SKM-1 treated with dmso at 0.1 percent for 144 hours (cell line): Measurements from ENCODE around the gene ZNF710.

Experiments
- DNase-seq: peaks from one replicate; lab custom pipeline; 2025; ENCODE audit not compliant: unreplicated experiment; lab: John Stamatoyannopoulos, UW

The ZNF710 gene

GRCh38 chr15:90076716-90077115 lies 75.6 kb downstream of the ZNF710 start:
- DNase-seq = no peak

- DNase-seq = no peak
Measured at GRCh38 chr15:90078965-90079364, 77.8 kb downstream of the ZNF710 start.

GRCh38 chr15:90079619-90080457 lies 78.7 kb downstream of the ZNF710 start:
- no peak for DNase-seq

DNA sequence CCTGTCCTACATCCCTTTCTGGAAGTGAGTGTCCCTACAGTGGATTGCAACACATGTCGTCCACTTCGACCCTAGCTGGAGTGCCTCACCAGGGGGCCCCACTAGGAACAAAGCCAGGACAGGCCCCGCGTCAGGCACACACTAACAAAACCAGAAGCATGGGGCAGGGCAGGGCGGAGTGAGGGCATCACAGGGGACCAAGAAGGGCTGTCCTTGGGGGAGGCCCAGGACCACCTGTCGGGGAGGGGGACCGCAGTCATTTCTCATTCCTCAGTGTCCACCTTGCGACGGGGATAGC lies 79.3 kb downstream of the ZNF710 start:
- no peak for DNase-seq

DNA sequence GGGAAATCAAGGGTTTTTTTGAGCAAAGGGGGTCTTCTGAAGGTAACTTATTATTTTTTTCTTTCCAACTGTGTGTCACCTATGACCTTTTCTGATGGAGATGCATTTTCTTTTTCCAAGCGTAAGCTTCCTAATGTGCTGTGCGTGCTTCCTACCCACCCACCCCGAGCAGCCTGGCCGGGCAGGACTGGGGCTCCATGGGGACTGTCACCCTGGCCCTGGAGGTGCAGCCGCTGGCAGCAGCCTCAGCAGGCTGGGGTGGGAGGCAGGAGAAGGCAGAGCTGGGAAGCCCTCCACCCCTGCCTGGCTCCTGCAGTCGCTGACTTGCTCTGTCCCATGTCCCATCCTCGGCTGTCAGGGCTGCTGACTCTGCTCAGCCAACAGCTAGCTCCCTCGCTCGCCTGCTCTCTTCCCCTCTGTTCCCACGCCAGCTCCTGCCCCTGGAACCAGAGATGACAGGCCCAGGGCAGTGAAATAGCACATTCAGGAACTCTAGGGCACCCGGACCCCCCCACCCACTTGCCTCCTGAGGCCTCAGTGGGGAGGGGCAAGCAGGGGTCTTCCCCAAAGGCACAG lies 79.8 kb downstream of the ZNF710 start:
- no peak for DNase-seq

GRCh38 chr15:90082140-90082715 lies 81.1 kb downstream of the ZNF710 start:
- DNase-seq = no peak

- no peak for DNase-seq
Measured at GRCh38 chr15:90083419-90083818, 82.3 kb downstream of the ZNF710 start.

DNA sequence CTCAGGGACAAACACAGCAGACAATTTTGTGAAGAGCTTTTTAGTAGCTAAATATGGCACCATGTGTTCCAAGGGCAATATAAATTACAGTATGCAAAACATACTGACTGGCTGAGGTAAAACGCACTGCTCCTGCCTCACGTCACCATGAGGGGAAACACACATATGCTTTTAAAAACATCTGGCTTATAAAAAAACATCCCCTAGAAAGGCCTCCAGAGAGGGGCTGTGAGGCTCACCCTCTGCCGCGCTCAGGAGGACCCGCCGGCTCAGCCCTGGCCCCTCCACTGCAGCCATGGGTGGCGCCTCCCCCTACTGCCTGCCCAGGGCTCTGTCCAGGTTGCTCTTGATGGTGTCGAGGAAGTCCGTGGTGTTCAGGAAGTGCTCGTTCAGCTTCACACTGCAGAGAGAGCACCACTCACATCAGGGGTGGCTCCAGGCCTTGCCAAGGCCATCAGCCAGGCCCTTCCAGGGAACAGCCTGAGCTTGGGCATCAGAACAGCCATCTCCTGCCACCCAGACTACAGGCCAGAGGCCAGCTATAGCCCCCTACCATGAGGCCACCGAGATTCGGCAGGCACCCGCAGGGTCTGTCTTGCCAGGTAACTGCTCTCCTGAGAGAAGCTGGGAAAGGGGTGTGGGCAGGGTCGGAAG lies 83.0 kb downstream of the ZNF710 start:
- DNase-seq = no peak

DNA sequence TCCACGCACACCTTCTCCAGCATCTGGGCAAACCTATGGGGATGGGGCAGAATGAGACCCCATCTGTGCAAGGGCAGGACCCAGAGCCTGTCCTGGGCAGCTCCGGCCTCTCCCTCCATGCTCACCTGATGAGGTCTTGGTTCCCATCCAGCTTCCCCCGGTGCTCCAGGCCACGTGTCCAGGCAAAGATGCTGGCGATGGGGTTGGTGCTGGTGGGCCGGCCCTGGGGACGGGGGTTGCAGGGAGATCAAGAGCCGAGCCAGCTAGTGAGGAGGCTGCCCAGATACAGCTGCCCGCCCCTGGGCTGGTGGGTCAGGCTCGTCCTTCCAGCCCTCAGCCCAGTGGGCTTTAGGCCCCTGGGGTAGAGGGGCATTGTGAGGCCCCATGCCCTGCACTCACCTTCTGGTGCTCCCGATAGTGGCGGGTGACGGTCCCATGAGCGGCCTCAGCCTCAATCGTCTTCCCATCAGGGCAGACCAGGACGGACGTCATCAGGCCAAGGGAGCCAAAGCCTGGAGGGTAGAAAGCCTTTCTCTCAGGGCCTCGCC lies 83.8 kb downstream of the ZNF710 start:
- no peak for DNase-seq

DNA sequence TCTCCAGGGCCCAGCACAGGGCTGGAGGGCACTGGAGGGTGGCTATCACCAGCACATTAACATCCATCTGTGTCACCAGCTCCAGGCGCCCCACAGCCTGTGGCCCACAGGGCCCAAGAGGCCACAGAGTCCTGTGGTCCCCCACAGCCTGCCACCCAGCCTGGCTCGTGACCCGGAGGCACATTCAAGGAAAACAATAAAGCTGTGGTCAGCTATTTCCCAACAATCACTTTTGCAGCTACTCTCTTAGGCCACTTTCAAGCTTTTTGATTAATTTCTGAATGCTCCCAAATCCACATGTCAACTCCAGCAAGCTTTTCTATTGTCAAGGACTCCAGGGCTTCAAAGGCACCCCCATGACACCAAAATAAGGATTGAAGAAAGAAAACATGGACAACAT lies 84.4 kb downstream of the ZNF710 start:
- no peak for DNase-seq

- DNase-seq = peak; percentile 16
Measured at GRCh38 chr15:90086868-90087268, 85.7 kb downstream of the ZNF710 start.

- DNase-seq = peak; percentile 12
Measured at GRCh38 chr15:90087454-90088154, 86.5 kb downstream of the ZNF710 start.

GRCh38 chr15:90090226-90090848 lies 89.2 kb downstream of the ZNF710 start:
- DNase-seq = no peak

GRCh38 chr15:90091156-90091931 lies 90.2 kb downstream of the ZNF710 start:
- DNase-seq = no peak

DNA sequence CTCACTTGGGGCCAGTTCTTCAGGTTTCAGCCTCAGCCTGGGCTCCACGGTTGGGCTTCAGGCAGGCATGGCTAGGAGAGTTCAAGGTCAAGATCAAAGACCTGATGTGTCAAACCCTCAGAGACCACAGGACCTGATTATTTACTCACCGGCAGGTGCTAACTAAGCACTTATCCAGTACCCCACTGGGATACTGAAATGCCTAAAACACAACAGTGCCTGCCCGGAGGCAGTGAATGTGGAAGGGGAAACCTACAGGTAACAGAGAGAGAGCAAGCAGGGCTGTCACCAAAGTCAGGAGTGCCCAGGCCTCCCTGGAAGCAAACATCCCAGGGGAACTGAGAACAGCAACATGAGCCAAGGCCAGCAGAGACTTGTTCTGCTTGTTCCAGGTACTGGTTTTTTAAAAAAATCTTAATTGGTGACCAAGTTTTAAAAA lies 94.4 kb downstream of the ZNF710 start:
- DNase-seq = no peak

GRCh38 chr15:90097475-90097874 lies 96.4 kb downstream of the ZNF710 start:
- no peak for DNase-seq

DNA sequence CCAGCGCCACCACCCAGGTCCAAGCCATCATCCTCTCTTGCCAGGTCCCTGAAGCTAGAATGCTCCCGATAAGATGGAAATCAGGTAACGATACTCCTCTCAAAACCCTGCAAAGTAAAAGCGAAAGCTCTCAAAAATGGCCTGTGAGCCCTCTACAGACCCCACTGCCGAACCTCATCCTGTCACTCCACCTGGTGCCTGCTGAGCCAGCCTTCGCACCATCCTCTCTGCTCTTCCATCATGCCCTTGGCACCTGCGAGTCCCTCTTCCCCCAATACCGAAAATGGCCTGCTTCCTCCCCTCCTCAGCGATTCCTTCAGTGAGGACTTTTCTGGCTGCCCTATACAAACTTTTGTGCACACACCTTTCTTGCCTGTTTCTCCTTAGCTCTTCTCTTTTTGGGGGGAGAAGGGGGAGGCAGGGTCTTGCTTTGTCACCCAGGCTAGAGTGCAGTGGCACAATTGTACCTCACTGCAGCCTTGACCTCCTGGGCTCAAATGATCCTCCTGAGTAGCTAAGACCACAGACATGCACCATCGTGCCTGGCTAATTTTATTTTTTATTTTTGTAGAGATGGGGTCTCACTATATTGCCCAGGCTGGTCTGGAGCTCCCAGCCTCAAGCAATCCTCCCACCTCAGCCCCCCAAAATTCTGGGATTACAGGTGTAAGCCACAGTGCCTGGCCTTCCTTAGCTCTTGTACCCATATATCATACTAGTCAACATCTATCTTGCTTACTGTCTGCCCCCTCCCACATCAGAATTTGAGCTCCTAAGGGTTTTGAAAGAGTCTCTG lies 98.1 kb downstream of the ZNF710 start:
- no peak for DNase-seq

- DNase-seq = peak; percentile 46
Measured at GRCh38 chr15:90099868-90100831, 99.0 kb downstream of the ZNF710 start.
